Stomach (tissue), 9 donors: ENCODE data around the gene COLEC12. TPM values are rescaled to one million over a fixed set of nuclear protein-coding genes. Genes with fewer than 3 reads are reported as not detected.

Experiments
- DNase-seq, 2 donors: peaks; one replicate each; pipeline versions ENCODE4 v3.0.0 to v3.0.0-alpha.2; 2013 to 2019
- H3K27ac ChIP-seq, 5 donors: fragments of 200-600 bp in 4 of 5; sonication (generic) in 4 of 5; one replicate each; pipeline ENCODE4 v1.5.1; 2013 to 2019; ENCODE audit warnings: mild to moderate bottlenecking in 1 of 5, moderate library complexity in 1 of 5
- H3K27me3 ChIP-seq, 3 donors: fragments of 200-600 bp; sonication (generic); one replicate each; pipeline ENCODE4 v1.5.1; 2017 to 2019; ENCODE audit warnings: mixed run types in 1 of 3
- H3K36me3 ChIP-seq, 4 donors: fragments of 200-600 bp; sonication (generic); 1 replicate in 3 of 4; 2 replicates in 1 of 4; pipeline ENCODE4 v1.5.1; 2016 to 2019
- H3K4me1 ChIP-seq, 4 donors: fragments of 200-600 bp; sonication (generic); one replicate each; pipeline ENCODE4 v1.5.1; 2016 to 2019
- H3K4me3 ChIP-seq, 4 donors: fragments of 200-600 bp; sonication (generic) in 3 of 4; one replicate each; pipeline ENCODE4 v1.5.1; 2016 to 2019; ENCODE audit warnings: mild to moderate bottlenecking in 1 of 4
- H3K9me3 ChIP-seq, 4 donors: fragments of 200-600 bp; sonication (generic); one replicate each; pipeline ENCODE4 v1.5.1; 2016 to 2019
- EP300 ChIP-seq: sonication (generic); formaldehyde crosslinking; IDR thresholded peaks from one replicate; pipeline ENCODE4 v1.6.1; 2017; ENCODE audit warnings: antibody characterized with exemption
- POLR2A ChIP-seq, 4 donors: fragments of 450-650 bp; IDR thresholded peaks; one replicate each; pipeline ENCODE4 v1.6.1; 2016; ENCODE audit warnings: antibody characterized with exemption in 4 of 4, control low read depth in 2 of 4, mild to moderate bottlenecking in 1 of 4, moderate library complexity in 1 of 4
- POLR2AphosphoS5 ChIP-seq, 3 donors: sonication (generic); formaldehyde crosslinking; IDR thresholded peaks; one replicate each; pipeline ENCODE4 v1.6.1; 2016; ENCODE audit warnings: antibody characterized with exemption in 3 of 3
- WGBS, 5 donors: extraction: QIAGEN DNeasy Blood & Tissue Kit in 3 of 5; methylation state at CpG; one replicate each; pipeline versions ENCODE4 v1.1.5 to v1.1.7; 2013 to 2018; 5-methylcytosine and 5-hydroxymethylcytosine counted together
- intact Hi-C: fragments of 100-400 bp; cut with DNase I; formaldehyde crosslinking; loops from one replicate; pipeline ENCODE4 v1.15.1; 2023; ENCODE audit warnings: low total_unique reads
- polyA plus RNA-seq, 3 donors: library from polyadenylated mRNA; stranded (reverse); fragments of 200-250 nt; gene quantifications; one replicate each; pipeline ENCODE4 v1.2.3, GENCODE V29; 2013
- total RNA-seq, 5 donors: library from RNA; depleted of rRNA; stranded (reverse); fragments of >200 nt; gene quantifications; one replicate each; pipeline versions ENCODE4 v1.1.0 to v1.2.3, GENCODE V29; 2014 to 2016
- TF ChIP-seq, protein P1 (sequence below), 7 experiments: fragments of 450-650 bp in 4 of 7; fragments of 200-600 bp in 3 of 7; sonication (generic) in 3 of 7; IDR thresholded peaks; one replicate each; pipeline ENCODE4 v1.5.1; 2016 to 2019; ENCODE audit warnings: antibody characterized with exemption in 7 of 7, control low read depth in 2 of 7, mild to moderate bottlenecking in 1 of 7
- donor health status: healthy with polysubstance abuse.
- donor health status: Bipolar disorder and iron deficiency.
- donor health status: healthy.

The COLEC12 gene
- total and polyA plus RNA-seq, 8 donors = 1.7 to 37.5 (median 5.6) TPM

DNA sequence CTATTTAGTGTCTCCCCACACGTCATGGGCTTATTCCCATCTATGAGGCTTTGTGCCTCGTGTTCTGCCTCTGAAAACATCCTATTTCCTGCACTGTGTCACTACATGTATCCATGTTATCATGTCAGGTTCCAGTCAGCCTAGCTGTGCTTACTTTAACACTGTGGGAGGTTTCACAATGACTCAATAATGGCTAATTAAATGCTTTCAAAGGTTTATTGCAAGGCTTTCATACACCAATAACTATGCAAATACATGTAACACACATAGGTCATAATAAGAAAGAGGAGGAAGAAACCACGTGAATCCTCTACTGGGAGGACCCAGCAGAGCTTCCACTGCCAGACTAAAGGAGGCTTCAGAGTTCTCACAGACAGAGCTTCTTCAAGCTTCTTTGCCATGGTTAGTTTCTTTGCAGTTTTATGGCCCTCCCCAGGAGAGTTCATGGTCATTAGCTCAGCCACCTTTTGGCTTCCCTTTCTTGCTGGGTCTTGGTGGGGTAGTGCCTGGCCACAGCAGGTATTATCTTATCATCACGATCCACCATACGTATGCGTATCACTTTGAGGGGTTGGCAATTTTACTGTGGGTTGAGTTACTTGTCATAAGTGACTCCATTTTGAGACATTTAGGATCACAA is 5.1 kb upstream of the COLEC12 start:
- peaks cover 0 to 15% (median 6%) of the 10 kb centered on the region in 3 donors for H3K27me3 ChIP-seq
- intact Hi-C loops = no loop called here
- DNase-seq = no peak
- H3K36me3 ChIP-seq = no peaks in the 10 kb centered on the region
- H3K4me1 ChIP-seq = peaks cover 0 to 9% (median 6%) of the 10 kb centered on the region in 4 donors
- H3K4me3 ChIP-seq = no peak overlapping the region
- no peaks in the 10 kb centered on the region for H3K9me3 ChIP-seq
- H3K27ac ChIP-seq = no peak overlapping the region
- WGBS, 5 donors = 78 to 83% (median 81%) methylated on average over 6 of the region's 6 CpGs
- TF ChIP-seq POLR2A (IDR thresholded peaks at IDR 0.05) = no peak
- TF ChIP-seq, protein P1, sequence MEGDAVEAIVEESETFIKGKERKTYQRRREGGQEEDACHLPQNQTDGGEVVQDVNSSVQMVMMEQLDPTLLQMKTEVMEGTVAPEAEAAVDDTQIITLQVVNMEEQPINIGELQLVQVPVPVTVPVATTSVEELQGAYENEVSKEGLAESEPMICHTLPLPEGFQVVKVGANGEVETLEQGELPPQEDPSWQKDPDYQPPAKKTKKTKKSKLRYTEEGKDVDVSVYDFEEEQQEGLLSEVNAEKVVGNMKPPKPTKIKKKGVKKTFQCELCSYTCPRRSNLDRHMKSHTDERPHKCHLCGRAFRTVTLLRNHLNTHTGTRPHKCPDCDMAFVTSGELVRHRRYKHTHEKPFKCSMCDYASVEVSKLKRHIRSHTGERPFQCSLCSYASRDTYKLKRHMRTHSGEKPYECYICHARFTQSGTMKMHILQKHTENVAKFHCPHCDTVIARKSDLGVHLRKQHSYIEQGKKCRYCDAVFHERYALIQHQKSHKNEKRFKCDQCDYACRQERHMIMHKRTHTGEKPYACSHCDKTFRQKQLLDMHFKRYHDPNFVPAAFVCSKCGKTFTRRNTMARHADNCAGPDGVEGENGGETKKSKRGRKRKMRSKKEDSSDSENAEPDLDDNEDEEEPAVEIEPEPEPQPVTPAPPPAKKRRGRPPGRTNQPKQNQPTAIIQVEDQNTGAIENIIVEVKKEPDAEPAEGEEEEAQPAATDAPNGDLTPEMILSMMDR (IDR thresholded peaks at IDR 0.05) = no peak

- Histone ChIP-seq H3K9me3 (no peaks in the 10 kb centered on the region), H3K4me1 (peaks cover 12 to 29% (median 23%) of the 10 kb centered on the region in 4 donors), H3K27me3 (peaks cover 0 to 54% (median 24%) of the 10 kb centered on the region in 3 donors), H3K36me3 (no peaks in the 10 kb centered on the region), H3K4me3 (peak overlapping the region in 2 of 4 donors; percentile 57 to 61), H3K27ac (no peak overlapping the region)
- intact Hi-C loops = no loop called here
- 39 to 63% (median 44%) methylated on average over 10 to 11 of the region's 11 CpGs for WGBS, 5 donors
- TF ChIP-seq POLR2AphosphoS5 (IDR thresholded peaks at IDR 0.05) = no peak
- no peak for TF ChIP-seq POLR2A (IDR thresholded peaks at IDR 0.05)
- TF ChIP-seq, protein P1 (IDR thresholded peaks at IDR 0.05) = no peak
- no peak for TF ChIP-seq EP300
- DNase-seq = no peak
Observed at GRCh38 chr18:501406-501714, 859 bp upstream of the COLEC12 start.

DNA sequence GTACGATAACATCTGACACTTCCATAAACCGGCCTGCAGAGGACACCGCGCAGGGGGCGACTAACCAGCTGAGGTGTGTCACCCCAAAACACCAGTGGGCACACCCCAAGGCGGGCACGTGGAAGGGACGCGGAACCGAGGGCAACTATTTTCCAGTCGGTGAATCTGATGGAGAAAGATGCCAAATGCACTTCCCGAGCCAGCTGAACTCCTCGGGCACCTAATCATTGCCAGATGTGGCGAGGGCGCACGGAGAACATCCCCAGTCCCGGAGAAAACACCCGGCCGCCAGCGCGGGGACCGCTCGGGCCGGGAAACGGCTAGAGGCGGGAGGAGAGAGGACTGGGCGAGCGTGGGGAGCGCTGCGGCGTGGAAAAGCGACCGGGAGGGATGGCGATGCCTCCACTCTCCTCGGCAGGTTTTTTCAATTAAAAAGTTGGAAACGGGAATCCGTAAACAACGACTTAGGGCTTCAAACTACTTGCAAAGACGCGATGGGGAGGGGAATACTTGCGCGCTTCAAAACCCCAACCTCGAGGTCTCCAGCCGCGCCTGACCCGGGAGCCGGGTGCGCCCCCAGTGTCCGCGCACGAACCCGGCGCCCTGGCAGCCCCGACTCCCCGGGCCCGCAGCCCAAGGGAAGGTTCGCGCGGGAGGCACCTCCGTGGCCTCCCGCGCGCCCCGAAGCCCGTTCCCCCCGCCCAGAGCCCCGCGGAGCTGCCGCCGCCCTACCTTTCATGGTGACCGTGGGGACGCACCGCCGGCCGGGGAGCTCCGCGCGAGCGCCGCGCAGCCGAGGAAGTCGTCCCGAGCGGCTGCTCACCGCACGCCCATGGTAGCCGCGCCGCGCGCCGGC is 497 bp downstream of the COLEC12 start:
- 0 to 2% (median 1%) methylated on average over 23 to 93 of the region's 93 CpGs for WGBS, 5 donors
- Histone ChIP-seq H3K4me3 (peak overlapping the region; percentile 57 to 62 (median 60)), H3K36me3 (no peaks in the 10 kb centered on the region), H3K27ac (peak overlapping the region in 3 of 5 donors; percentile 17 to 71 (median 38)), H3K27me3 (peaks cover 0 to 57% (median 24%) of the 10 kb centered on the region in 3 donors), H3K4me1 (peaks cover 12 to 29% (median 23%) of the 10 kb centered on the region in 4 donors), H3K9me3 (no peaks in the 10 kb centered on the region)
- peak in 1 of 2 donors; percentile 57 for DNase-seq
- no peak for TF ChIP-seq POLR2A (IDR thresholded peaks at IDR 0.05)
- TF ChIP-seq, protein P1 (IDR thresholded peaks at IDR 0.05) = no peak
- no peak for TF ChIP-seq EP300
- no peak for TF ChIP-seq POLR2AphosphoS5 (IDR thresholded peaks at IDR 0.05)
- intact Hi-C loops = no loop called here

- no peak for TF ChIP-seq POLR2AphosphoS5 (IDR thresholded peaks at IDR 0.05)
- TF ChIP-seq, protein P1 (IDR thresholded peaks at IDR 0.05) = no peak
- WGBS, 5 donors = 2 to 4% (median 2%) methylated on average over 32 of the region's 32 CpGs
- Histone ChIP-seq H3K4me1 (peaks cover 12 to 32% (median 23%) of the 10 kb centered on the region in 4 donors), H3K4me3 (peak overlapping the region; percentile 57 to 62 (median 60)), H3K9me3 (no peaks in the 10 kb centered on the region), H3K27ac (peak overlapping the region in 3 of 5 donors; percentile 1 to 71 (median 17)), H3K36me3 (no peaks in the 10 kb centered on the region), H3K27me3 (peaks cover 0 to 57% (median 24%) of the 10 kb centered on the region in 3 donors)
- DNase-seq = peak; percentile 37 to 66
- intact Hi-C loops = no loop called here
Observed at GRCh38 chr18:498931-499775, 1.3 kb downstream of the COLEC12 start.
